A549 (cell line): Measurements from ENCODE around the gene CACNG6. TPM values are rescaled to one million over a fixed set of nuclear protein-coding genes. Genes with fewer than 3 reads are reported as not detected.
A peak's percentile ranks its signal among the peaks of the same experiment; 100 is the strongest.

ENCODE experiments used
- ATAC-seq, 2 experiments: fragments of 200-7000 bp in 1 of 2; fragments of >200 bp in 1 of 2; cut with Nextera tagmentation in 1 of 2; cut with Tn5 transposase in 1 of 2; 3 replicates each; pipeline versions ENCODE4 v1.8.0 to v1.9.1; 2018 to 2020; ENCODE audit warnings: mild to moderate bottlenecking in 1 of 2, moderate library complexity in 1 of 2
- CTCF ChIA-PET: fragments of 300-600 bp; sonication (Branson Sonifier 250); formaldehyde crosslinking; extraction: SDS; loops from one replicate; lab custom pipeline; 2021; ENCODE audit warnings: antibody characterized with exemption, inconsistent platforms; lab: Yijun Ruan, JAX
- POLR2A ChIA-PET: fragments of 350-600 bp; formaldehyde crosslinking; extraction: SDS; loops from one replicate; lab custom pipeline; 2021; ENCODE audit warnings: antibody characterized with exemption, inconsistent platforms; lab: Yijun Ruan, JAX
- DNase-seq, 2 experiments: peaks; one replicate each; pipeline versions ENCODE4 v3.0.0 to v3.0.0-alpha.2; 2011 to 2016; ENCODE audit warnings: low read depth in 1 of 2, low spot score in 1 of 2
- FAIRE-seq: peaks from 2 replicates; lab custom pipeline; 2011; peaks lifted over from hg19 to GRCh38; lab: Jason Lieb, UNC
- H3K27ac ChIP-seq, 2 experiments: fragments of >200 bp; sonication (Bioruptor Twin); formaldehyde crosslinking; 3 replicates each; pipeline ENCODE4 v1.5.1; 2016 to 2017
- H3K4me1 ChIP-seq: fragments of >200 bp; sonication (Bioruptor Twin); formaldehyde crosslinking; 3 replicates; pipeline ENCODE4 v1.6.1; 2016
- H3K4me2 ChIP-seq: fragments of >200 bp; sonication (Bioruptor Twin); formaldehyde crosslinking; 3 replicates; pipeline ENCODE4 v1.6.1; 2016
- H3K4me3 ChIP-seq: fragments of >200 bp; sonication (Bioruptor Twin); formaldehyde crosslinking; 3 replicates; pipeline ENCODE4 v1.5.1; 2016
- H3K9me3 ChIP-seq: fragments of >200 bp; sonication (Bioruptor Twin); formaldehyde crosslinking; 3 replicates; pipeline ENCODE4 v1.6.1; 2016
- ATOH8 ChIP-seq: fragments of 250-450 bp; sonication (Bioruptor Pico); IDR thresholded peaks from 2 replicates; pipeline ENCODE4 v1.5.0; 2020; ENCODE audit warnings: low read depth, mild to moderate bottlenecking, moderate library complexity
- BHLHE40 ChIP-seq: IDR thresholded peaks from 2 replicates; pipeline ENCODE4 v1.6.1; 2012; ENCODE audit warnings: low read depth, low read length, inconsistent platforms
- CBX8 ChIP-seq: fragments of 200-600 bp; sonication (generic); IDR thresholded peaks from 2 replicates; pipeline ENCODE4 v1.6.1; 2016
- CEBPB ChIP-seq, 2 experiments: fragments of >200 bp in 1 of 2; sonication (Bioruptor Twin) in 1 of 2; formaldehyde crosslinking in 1 of 2; IDR thresholded peaks; 2 replicates each; pipeline ENCODE4 v1.6.1; 2012 to 2016
- CHD2 ChIP-seq: fragments of 150-350 bp; IDR thresholded peaks from 2 replicates; pipeline ENCODE4 v1.6.1; 2014; ENCODE audit warnings: low read length; ENCODE audit not compliant: partially characterized antibody
- EHF ChIP-seq: fragments of 250-450 bp; sonication (Bioruptor Pico); IDR thresholded peaks from 2 replicates; pipeline ENCODE4 v1.5.0; 2020; ENCODE audit warnings: mild to moderate bottlenecking
- EHMT2 ChIP-seq: fragments of 200-600 bp; sonication (generic); IDR thresholded peaks from 2 replicates; pipeline ENCODE4 v1.6.1; 2016; ENCODE audit warnings: antibody characterized with exemption, low read depth, mild to moderate bottlenecking, moderate library complexity
- ESRRA ChIP-seq: fragments of 150-350 bp; IDR thresholded peaks from 2 replicates; pipeline ENCODE4 v1.6.1; 2014; ENCODE audit warnings: mild to moderate bottlenecking, low read length, borderline replicate concordance
- FOSB ChIP-seq: fragments of 250-450 bp; sonication (Bioruptor Pico); IDR thresholded peaks from 2 replicates; pipeline ENCODE4 v1.5.0; 2020; ENCODE audit warnings: mild to moderate bottlenecking, moderate library complexity
- FOSL2 ChIP-seq, 2 experiments: fragments of 450-650 bp in 1 of 2; fragments of >200 bp in 1 of 2; sonication (Bioruptor Twin) in 1 of 2; formaldehyde crosslinking; IDR thresholded peaks; 2 replicates each; pipeline versions ENCODE4 v1.5.0 to v1.6.1; 2016 to 2020; ENCODE audit warnings: mild to moderate bottlenecking in 1 of 2, moderate library complexity in 1 of 2
- FOXS1 ChIP-seq: fragments of 250-450 bp; sonication (Bioruptor Pico); IDR thresholded peaks from 2 replicates; pipeline ENCODE4 v1.5.0; 2020; ENCODE audit warnings: mild to moderate bottlenecking, moderate library complexity
- GATA3 ChIP-seq: IDR thresholded peaks from 2 replicates; pipeline ENCODE4 v1.6.1; 2012; ENCODE audit warnings: borderline replicate concordance
- HDAC2 ChIP-seq: fragments of 200-600 bp; sonication (generic); IDR thresholded peaks from 2 replicates; pipeline ENCODE4 v1.6.1; 2016
- HES2 ChIP-seq: fragments of >200 bp; sonication (Bioruptor Twin); formaldehyde crosslinking; IDR thresholded peaks from 2 replicates; pipeline ENCODE4 v1.6.1; 2016
- HEYL ChIP-seq: fragments of 250-450 bp; sonication (Bioruptor Pico); IDR thresholded peaks from 2 replicates; pipeline ENCODE4 v1.8.0; 2021; ENCODE audit warnings: mild to moderate bottlenecking, moderate library complexity
- JUN ChIP-seq, 2 experiments: fragments of >200 bp; sonication (Bioruptor Twin); formaldehyde crosslinking; IDR thresholded peaks; 2 replicates in 1 of 2; 3 replicates in 1 of 2; pipeline ENCODE4 v1.6.1; 2016 to 2017
- JUNB ChIP-seq: fragments of >200 bp; sonication (Bioruptor Twin); formaldehyde crosslinking; IDR thresholded peaks from 2 replicates; pipeline ENCODE4 v1.6.1; 2016
- KDM1A ChIP-seq: fragments of 200-600 bp; sonication (generic); IDR thresholded peaks from 2 replicates; pipeline ENCODE4 v1.6.1; 2016; ENCODE audit warnings: low read depth, mild to moderate bottlenecking
- KDM5A ChIP-seq: fragments of 200-600 bp; sonication (generic); IDR thresholded peaks from 2 replicates; pipeline ENCODE4 v1.6.1; 2016; ENCODE audit warnings: antibody characterized with exemption, mild to moderate bottlenecking
- MAFK ChIP-seq: fragments of 450-650 bp; IDR thresholded peaks from 2 replicates; pipeline ENCODE4 v1.6.1; 2014; ENCODE audit not compliant: partially characterized antibody
- MAX ChIP-seq: IDR thresholded peaks from 2 replicates; pipeline ENCODE4 v1.6.1; 2012
- PHF8 ChIP-seq: fragments of 200-600 bp; sonication (generic); IDR thresholded peaks from 2 replicates; pipeline ENCODE4 v1.6.1; 2016; ENCODE audit warnings: low read depth, mild to moderate bottlenecking, antibody characterized with exemption, moderate library complexity, borderline replicate concordance
- RAD21 ChIP-seq, 2 experiments: fragments of >200 bp in 1 of 2; sonication (Bioruptor Twin) in 1 of 2; formaldehyde crosslinking in 1 of 2; IDR thresholded peaks in 1 of 2; conservative IDR thresholded peaks in 1 of 2; 2 replicates in 1 of 2; 3 replicates in 1 of 2; pipeline ENCODE4 v1.6.1; 2012 to 2018; ENCODE audit warnings: inconsistent platforms in 1 of 2
- RARB ChIP-seq: fragments of 250-450 bp; sonication (Bioruptor Pico); IDR thresholded peaks from 2 replicates; pipeline ENCODE4 v1.8.0; 2021; ENCODE audit warnings: mild to moderate bottlenecking, moderate library complexity
- RCOR1 ChIP-seq: fragments of 150-350 bp; IDR thresholded peaks from 2 replicates; pipeline ENCODE4 v1.6.1; 2014; ENCODE audit warnings: antibody characterized with exemption, low read length, low read depth
- RFX5 ChIP-seq: fragments of 450-650 bp; IDR thresholded peaks from 2 replicates; pipeline ENCODE4 v1.7.1; 2014; ENCODE audit warnings: antibody characterized with exemption, mild to moderate bottlenecking, moderate library complexity
- SMC3 ChIP-seq: fragments of >200 bp; sonication (Bioruptor Twin); formaldehyde crosslinking; IDR thresholded peaks from 3 replicates; pipeline ENCODE4 v1.6.1; 2018; ENCODE audit warnings: inconsistent platforms
- TFCP2L1 ChIP-seq: fragments of 250-450 bp; sonication (Bioruptor Pico); IDR thresholded peaks from 2 replicates; pipeline ENCODE4 v1.5.0; 2021; ENCODE audit warnings: mild to moderate bottlenecking
- TP53 ChIP-seq: fragments of 250-450 bp; sonication (Bioruptor Pico); IDR thresholded peaks from 2 replicates; pipeline ENCODE4 v1.5.0; 2021; ENCODE audit warnings: mild to moderate bottlenecking, moderate library complexity
- WGBS: methylation state at CpG from one replicate; pipeline ENCODE4 v1.1.6; 2017; ENCODE audit errors: missing lambda C conversion rate; 5-methylcytosine and 5-hydroxymethylcytosine counted together
- polyA plus RNA-seq, 4 experiments: library from polyadenylated mRNA; depleted of rRNA in 3 of 4; stranded (reverse); fragments of >200 nt; fragmentation: RNase III in 1 of 4; extraction: RNeasy Plus Mini Kit Qiagen cat#74134 plus additional on column Dnase treatment in 1 of 4; gene quantifications; 2 replicates in 3 of 4; 3 replicates in 1 of 4; pipeline ENCODE4 v1.2.3, GENCODE V29; 2011 to 2017

The CACNG6 gene
- polyA plus RNA-seq, 2 of the 4 experiments (the other 2 are of a cell fraction): 7.3 to 16.2 TPM

- Histone ChIP-seq H3K27ac (no peak overlapping the region), H3K9me3 (no peaks in the 10 kb centered on the region), H3K4me3 (no peak overlapping the region), H3K4me1 (0 out of 3 replicates have a peak, but pooled peaks cover 8% of the 10 kb centered on the region), H3K4me2 (no peak overlapping the region)
- ATAC-seq: peak; percentile 27 to 57; a peak in 5 of 6 replicates
- peak in 1 of 2 experiments; percentile 71 for DNase-seq
- no peak for FAIRE-seq
- WGBS: 82% methylated on average over 55 of the region's 55 CpGs
- TF ChIP-seq KDM5A: no peak
- no peak for TF ChIP-seq SMC3
- no peak for TF ChIP-seq MAFK
- TF ChIP-seq CBX8: no peak
- TF ChIP-seq TP53 (CRISPR knock-in tag): no peak
- TF ChIP-seq HEYL (CRISPR knock-in tag): no peak
- no peak for TF ChIP-seq FOSL2 (IDR thresholded peaks at IDR 0.05)
- no peak for TF ChIP-seq FOSL2 (CRISPR knock-in tag; IDR thresholded peaks at IDR 0.05)
- no peak for TF ChIP-seq RCOR1
- TF ChIP-seq HES2: no peak
- no peak for TF ChIP-seq RFX5
- no peak for TF ChIP-seq JUNB
- TF ChIP-seq BHLHE40: no peak
- TF ChIP-seq MAX: no peak
- TF ChIP-seq PHF8: no peak
- no peak for TF ChIP-seq RARB
- no peak for TF ChIP-seq TFCP2L1
- TF ChIP-seq KDM1A: no peak
- TF ChIP-seq EHMT2: no peak
- POLR2A ChIA-PET: no interaction called here
- CTCF ChIA-PET: interaction anchor here (0.6 to 1.8 kb wide), 5 partner anchors 9 to 82 kb away, joined by 3 to 7 read pairs (median 3); no protein-coding TSS in a partner anchor
Measured at GRCh38 chr19:53942001-53942786, 49.2 kb upstream of the CACNG6 start.

- no peak for TF ChIP-seq RAD21 (conservative IDR thresholded peaks at IDR 0.05 in 1 of 2, IDR thresholded peaks at IDR 0.05 in 1 of 2)
- TF ChIP-seq EHMT2: no peak
- TF ChIP-seq PHF8: no peak
- TF ChIP-seq FOSB: no peak
- no peak for TF ChIP-seq JUN (IDR thresholded peaks at IDR 0.05)
- TF ChIP-seq CEBPB (IDR thresholded peaks at IDR 0.05): no peak
- no peak for TF ChIP-seq GATA3
- no peak for TF ChIP-seq KDM1A
- no peak for TF ChIP-seq EHF
- TF ChIP-seq HDAC2: no peak
- TF ChIP-seq CHD2: no peak
- no peak for TF ChIP-seq ESRRA
- TF ChIP-seq KDM5A: no peak
- TF ChIP-seq ATOH8 (CRISPR knock-in tag): no peak
- no peak for TF ChIP-seq JUNB
- no peak for TF ChIP-seq FOXS1 (CRISPR knock-in tag)
- TF ChIP-seq HES2: no peak
- TF ChIP-seq, all 56 proteins: peak for 0
- DNase-seq (no peak), ATAC-seq (no peak), FAIRE-seq (no peak)
- H3K4me1 ChIP-seq: 0 out of 3 replicates have a peak, but pooled peaks cover 8% of the 10 kb centered on the region
- ChIA-PET CTCF (interaction anchor here (0.6 to 2.6 kb wide), 7 partner anchors 10 to 152 kb away, joined by 3 to 8 read pairs (median 4); no protein-coding TSS in a partner anchor), POLR2A (no interaction called here)
- no peaks in the 10 kb centered on the region for H3K9me3 ChIP-seq
- no peak overlapping the region for H3K27ac ChIP-seq
- no peak overlapping the region for H3K4me2 ChIP-seq
- 91% methylated on average over 4 of the region's 4 CpGs for WGBS
- H3K4me3 ChIP-seq: no peak overlapping the region
Measured at GRCh38 chr19:53944416-53944815, 47.0 kb upstream of the CACNG6 start.
